GM12874 (cell line): ENCODE data around the gene FAM111B.

Experiments used
- TF ChIP-seq, protein P1 (sequence below): IDR thresholded peaks from 2 replicates; pipeline ENCODE4 v1.5.1; 2011; ENCODE audit warnings: low read depth, mild to moderate bottlenecking, control low read depth, low read length, moderate library complexity; ENCODE audit not compliant: insufficient read depth

FAM111B gene, protein sequence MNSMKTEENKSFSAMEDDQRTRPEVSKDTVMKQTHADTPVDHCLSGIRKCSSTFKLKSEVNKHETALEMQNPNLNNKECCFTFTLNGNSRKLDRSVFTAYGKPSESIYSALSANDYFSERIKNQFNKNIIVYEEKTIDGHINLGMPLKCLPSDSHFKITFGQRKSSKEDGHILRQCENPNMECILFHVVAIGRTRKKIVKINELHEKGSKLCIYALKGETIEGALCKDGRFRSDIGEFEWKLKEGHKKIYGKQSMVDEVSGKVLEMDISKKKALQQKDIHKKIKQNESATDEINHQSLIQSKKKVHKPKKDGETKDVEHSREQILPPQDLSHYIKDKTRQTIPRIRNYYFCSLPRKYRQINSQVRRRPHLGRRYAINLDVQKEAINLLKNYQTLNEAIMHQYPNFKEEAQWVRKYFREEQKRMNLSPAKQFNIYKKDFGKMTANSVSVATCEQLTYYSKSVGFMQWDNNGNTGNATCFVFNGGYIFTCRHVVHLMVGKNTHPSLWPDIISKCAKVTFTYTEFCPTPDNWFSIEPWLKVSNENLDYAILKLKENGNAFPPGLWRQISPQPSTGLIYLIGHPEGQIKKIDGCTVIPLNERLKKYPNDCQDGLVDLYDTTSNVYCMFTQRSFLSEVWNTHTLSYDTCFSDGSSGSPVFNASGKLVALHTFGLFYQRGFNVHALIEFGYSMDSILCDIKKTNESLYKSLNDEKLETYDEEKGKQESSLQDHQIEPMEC

DNA sequence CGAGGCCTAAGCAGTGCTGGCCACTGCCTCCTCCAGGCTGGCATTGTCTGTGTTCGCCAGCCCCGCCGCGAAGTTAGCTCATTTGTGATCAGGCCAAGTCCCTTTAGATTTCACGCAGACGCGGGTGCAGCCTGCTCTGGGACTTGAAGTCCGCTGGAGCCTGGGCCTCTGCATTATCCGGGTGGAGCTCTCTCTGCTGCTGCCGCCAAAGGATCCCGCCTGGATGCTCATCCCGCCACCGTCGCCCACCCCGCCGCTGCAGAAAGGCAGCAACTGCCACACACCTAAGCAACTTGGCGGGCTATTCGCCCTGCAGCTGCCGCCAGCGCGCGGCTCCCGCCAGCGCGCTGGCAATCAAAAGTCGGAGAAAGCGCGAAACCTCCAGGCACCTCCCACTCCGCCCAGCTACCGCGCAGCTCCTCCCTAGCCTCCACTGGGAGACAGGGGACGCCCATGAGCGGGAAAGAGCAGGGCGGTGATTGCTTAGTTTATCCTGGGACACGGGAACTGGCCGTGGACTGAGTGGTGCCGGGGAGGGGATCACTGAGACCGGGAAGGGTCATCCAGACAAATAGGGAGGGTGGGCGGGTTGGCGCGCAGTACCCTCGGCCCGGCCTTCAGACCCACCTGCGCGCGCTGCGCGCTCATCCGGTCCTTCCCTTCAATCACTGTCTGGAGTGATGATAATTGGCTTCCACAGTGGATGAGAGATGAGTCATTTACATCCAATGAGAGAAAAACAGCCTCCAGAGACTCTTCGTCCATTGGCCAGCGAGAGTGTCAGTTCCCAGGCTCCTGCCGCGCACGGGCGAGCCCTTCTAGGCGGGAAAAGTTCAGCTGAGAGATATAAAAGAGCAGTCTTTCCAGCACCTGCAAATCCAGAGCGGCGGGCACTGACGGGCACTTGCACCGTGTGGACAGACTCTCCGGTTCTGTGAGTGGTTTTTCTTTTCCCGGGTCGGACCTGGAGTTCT lies at the start of gene FAM111B:
Gene FAM111B, plus strand, starts transcription at position 875 of the 974 bp plus-strand sequence. CDS start 2,389 bp downstream, outside the sequence.
- TF ChIP-seq, protein P1, sequence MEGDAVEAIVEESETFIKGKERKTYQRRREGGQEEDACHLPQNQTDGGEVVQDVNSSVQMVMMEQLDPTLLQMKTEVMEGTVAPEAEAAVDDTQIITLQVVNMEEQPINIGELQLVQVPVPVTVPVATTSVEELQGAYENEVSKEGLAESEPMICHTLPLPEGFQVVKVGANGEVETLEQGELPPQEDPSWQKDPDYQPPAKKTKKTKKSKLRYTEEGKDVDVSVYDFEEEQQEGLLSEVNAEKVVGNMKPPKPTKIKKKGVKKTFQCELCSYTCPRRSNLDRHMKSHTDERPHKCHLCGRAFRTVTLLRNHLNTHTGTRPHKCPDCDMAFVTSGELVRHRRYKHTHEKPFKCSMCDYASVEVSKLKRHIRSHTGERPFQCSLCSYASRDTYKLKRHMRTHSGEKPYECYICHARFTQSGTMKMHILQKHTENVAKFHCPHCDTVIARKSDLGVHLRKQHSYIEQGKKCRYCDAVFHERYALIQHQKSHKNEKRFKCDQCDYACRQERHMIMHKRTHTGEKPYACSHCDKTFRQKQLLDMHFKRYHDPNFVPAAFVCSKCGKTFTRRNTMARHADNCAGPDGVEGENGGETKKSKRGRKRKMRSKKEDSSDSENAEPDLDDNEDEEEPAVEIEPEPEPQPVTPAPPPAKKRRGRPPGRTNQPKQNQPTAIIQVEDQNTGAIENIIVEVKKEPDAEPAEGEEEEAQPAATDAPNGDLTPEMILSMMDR = no peak

DNA sequence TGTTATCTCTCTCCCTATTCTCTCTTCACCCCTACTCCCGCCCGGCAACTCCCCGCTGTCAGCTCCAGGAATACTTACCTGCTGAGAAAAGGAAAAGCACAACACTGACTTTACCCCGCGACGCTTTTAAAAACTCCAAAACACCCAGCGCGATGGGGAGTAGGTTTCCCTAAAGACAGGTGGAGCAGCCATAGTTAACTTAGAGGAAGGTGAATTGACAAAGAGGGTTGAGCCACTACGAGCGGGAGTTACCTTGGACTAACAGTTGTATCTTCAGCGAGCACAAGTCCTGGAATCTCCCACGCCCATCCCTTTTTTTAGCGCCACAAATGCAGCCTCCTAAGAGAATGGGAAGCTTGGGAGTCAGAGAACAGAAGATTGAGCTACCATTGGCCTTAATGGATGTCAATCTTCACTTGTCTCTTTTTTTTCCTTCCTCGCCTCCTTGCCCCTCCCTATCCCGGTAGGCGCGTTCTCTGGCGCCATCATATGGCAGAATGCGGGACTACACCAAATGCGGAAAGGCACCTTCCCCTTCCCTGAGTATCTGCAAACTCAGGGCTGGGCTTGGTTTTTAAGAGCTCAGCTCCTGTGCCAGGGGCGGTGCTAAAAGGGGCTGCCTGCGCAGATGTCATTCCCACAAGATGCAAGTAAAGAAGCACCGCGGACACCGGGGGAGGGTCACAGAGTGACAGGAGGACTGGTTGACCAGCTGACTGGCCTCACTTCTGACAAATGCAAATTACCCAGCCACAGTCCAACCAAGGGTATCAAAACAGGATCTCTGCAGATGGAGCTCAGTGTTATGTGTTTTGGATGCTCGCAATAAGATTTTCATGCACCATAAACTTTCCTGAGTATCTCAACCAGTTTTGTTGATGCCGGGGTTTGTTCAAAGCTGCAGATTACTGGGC lies 48.7 kb upstream of the FAM111B start:
- TF ChIP-seq, protein P1 = peak; percentile 89

DNA sequence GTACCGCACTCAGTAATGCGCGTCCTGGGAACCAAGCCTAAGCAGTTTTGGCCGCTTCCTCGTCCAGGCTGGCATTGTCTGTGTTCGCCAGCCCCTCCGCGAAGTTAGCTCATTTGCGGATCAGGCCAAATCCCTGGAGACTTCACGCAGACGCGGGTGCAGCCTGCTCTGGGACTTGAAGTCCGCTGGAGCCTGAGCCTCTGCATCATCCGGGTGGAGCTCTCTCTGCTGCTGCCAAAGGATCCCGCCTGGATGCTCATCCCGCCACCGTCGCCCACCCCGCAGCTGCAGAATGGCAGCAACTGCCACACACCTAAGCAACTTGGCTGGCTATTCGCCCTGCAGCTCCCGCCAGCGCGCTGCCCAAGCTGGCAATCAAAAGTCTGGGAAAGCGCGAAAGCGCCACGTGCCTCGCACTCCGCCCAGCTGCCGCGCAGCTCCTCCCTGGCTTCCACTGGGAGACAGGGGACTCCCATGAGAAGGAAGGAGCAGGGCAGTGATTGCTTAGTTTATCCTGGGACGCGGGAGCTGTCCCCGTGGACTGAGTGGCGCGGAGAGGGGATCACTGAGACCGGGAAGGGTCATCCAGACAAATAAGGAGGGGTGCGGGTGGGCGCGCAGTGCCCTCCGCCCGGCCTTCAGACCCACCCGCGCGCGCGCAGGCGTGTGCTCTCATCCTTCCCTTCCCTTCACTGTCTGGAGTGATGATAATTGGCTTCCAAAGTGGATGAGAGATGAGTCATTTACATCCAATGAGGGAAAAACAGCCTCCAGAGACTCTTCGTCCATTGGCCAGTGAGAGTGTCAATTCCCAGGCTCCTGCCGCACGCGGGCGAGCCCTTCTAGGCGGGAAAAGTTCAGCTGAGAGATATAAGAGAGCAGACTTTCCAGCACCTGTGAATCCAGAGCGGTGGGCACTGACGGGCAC lies 44.2 kb upstream of the FAM111B start:
- TF ChIP-seq, protein P1 = no peak

DNA sequence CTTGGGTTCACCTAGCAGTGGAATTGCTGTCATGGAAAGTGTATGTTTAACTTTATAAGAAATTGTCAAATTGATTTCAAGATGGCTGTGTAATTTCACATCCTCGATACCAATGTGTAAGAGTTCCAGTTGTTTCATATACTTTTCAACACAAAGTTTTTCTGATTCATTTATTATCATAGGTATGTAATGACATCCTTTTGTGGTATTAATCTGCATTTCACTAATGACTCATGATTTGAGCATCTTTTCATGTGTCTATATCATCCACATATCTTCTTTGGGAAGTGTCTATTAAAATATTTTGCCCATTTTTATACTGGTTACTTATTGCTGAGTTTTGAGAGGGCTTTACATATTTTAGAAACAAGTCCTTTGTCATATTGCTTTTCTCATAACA lies 38.0 kb upstream of the FAM111B start:
- TF ChIP-seq, protein P1 = no peak

DNA sequence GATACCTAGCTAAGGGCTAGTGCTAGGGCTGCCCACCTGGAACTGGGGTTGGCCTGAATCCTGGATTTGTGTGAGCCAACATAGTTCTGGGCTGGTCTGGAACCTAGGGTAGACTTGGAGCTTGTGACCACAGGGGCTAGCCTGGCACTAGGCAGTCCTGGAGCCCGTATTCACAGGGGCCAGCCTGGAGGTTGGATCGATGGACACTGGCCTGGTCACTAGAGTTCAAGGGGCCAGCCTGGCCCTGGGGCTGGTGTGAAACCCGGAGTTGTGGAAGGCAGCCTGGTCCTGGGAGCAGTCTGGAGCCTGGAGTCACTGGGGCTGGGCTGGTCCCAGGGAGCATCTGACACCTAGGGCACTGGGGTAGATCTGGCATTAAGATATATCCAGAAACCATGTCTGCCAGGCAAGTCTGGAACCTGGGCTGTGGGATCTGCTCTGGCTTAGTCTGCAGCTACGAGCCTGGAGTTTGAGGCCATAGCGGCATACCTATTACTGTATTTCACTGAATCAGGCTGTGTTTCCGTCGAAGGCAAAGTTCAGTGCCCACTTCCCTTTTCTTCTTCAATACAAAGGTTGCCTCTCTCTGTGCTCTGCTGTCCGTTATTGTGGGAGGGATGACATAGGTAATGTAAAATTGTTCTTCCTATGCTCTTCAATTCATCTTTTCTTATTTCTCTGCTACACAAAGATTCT lies 30.0 kb upstream of the FAM111B start:
- TF ChIP-seq, protein P1 = no peak
